Stimulated activated CD8-positive, alpha-beta memory T cell treated with anti-CD3 and anti-CD28 coated beads, Interleukin-7, amount 100 ng/mL, for 4 hours (primary cell): Measurements from ENCODE around the gene COA5.

ENCODE experiments used
- DNase-seq, 2 donors: peaks; one replicate each; pipeline ENCODE4 v3.0.0-alpha.2; 2020; ENCODE audit warnings: low read depth in 2 of 2

COA5 gene

DNA sequence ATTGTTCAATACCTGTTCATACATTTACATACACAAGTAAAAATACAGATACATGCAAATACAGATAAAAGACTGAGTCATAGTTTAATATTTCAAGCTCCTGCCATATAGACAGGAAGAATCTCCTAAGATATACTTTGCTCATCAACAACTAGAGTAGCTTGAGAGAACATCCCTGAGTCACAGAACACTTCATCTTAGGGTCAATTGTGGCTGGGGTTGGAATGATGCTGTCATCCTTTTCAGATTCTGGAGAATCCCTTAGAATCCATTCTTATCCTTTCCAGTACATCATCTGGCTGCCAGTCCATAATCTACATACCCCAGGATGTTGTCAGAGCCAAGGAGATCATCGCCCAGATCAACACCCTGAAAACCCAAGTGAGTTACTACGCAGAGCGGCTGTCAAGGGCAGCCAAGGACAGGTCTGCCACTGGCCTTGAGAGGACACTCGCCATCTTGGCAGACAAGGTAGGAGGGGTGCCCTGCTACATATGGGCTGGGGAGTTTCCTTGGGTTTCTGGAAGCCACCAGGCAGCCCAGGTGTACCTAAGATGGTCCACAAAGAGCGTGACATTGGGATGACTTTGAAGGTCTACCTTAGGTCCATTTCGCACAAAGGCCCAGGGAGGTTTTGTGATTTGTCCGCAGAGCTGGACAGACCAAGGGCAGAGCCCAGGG, 55.7 kb downstream of the COA5 start:
- no peak for DNase-seq

DNA sequence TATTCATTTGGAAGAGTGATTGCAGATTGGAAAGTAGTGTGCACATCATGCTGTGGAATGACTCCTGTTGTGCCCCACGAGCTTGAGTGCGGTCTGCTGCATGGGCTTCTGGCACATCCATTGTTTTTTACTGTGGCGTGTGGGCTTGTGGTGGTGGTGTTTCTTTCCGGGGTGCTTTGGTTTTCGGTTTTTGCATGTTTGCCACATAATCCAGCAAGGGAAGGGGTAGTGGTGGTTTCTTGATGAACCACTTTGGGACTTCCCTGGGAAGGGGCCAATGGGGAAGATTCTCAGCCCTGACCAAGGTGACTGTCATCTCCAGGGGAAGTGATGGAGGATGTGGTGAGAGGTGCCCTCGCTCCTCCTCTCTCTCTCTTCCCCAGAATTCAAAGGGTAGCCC, 57.0 kb downstream of the COA5 start:
- no peak for DNase-seq

DNA sequence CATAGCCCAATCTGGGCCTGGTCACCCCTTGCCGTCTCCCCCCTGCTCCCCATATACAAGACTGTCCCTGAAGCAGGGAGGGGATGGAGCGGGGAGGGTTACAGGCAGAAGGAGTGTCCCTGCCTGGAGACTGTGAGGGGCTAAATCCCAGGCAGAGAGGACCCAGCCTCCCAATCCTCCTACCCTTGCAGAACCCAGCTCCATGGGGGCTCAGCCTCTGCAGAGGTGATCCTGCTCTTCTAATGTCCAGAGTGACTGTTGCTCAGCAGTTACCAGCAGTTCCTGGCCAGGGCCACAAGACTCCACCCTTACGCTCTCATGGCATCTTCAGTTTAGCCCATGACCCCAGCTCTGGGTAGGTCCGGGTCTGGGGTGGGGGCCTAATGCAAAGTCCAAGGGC, 58.1 kb downstream of the COA5 start:
- no peak for DNase-seq
